ENCODE data around the gene IRX6. TPM values are rescaled to one million over a fixed set of nuclear protein-coding genes. Genes with fewer than 3 reads are reported as not detected.

IRX6 gene
- polyA plus RNA-seq, 1 experiment: not detected

DNA sequence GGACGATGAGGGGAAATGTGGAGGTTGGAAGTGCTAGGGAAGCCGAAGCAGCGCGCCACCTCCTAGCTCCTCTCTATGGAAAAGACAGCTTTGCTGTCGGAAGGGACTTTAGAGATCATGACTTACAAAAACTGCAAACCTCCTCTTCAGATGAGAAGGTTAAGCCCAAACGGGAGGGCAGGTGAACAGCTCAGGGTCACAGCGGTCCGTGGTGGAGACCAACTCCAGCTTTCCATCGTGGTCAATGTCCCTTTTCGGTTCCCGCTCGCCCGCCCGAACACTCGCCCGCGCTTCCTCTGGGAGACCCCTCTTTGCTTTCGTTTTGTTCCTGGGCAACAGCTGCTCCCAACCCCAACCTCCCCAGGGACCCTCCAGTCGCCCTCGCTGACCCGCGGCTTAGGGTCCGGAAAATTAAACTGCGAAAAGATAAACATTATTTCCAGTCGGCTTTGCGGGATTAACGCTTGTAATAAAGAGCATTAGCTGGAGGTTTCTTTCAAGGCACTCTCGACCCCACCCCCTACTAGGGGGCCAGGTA lies 7.7 kb downstream of the IRX6 start:
- CTCF ChIA-PET: interaction anchor here (1.6 kb wide), 1 partner anchor 15 kb away, joined by 3 read pairs; no protein-coding TSS in a partner anchor

GRCh38 chr16:55333684-55334083 lies 9.7 kb downstream of the IRX6 start:
- no peaks in the 10 kb centered on the region for H3K27me3 ChIP-seq (ENCODE audit: control insufficient read depth, insufficient read depth, low read length)
- POLR2A ChIA-PET: no interaction called here
- no peak for DNase-seq (ENCODE audit: low read depth)
- TF ChIP-seq CTCF (IDR thresholded peaks at IDR 0.05; ENCODE audit: insufficient read depth, low read depth, low read length): no peak
- H3K36me3 ChIP-seq (ENCODE audit: control insufficient read depth, insufficient read depth, low read length): no peaks in the 10 kb centered on the region
- no peak overlapping the region for H3K4me3 ChIP-seq (ENCODE audit: low read depth, low read length)
- CTCF ChIA-PET: no interaction called here

More for the DNA sequence above, 7.7 kb downstream of the IRX6 start:
- no peaks in the 10 kb centered on the region for H3K36me3 ChIP-seq (ENCODE audit: control insufficient read depth, insufficient read depth, low read length)
- DNase-seq (ENCODE audit: low read depth): no peak
- POLR2A ChIA-PET: no interaction called here
- no peaks in the 10 kb centered on the region for H3K27me3 ChIP-seq (ENCODE audit: control insufficient read depth, insufficient read depth, low read length)
- H3K4me3 ChIP-seq (ENCODE audit: low read depth, low read length): no peak overlapping the region
- no peak for TF ChIP-seq CTCF (IDR thresholded peaks at IDR 0.05; ENCODE audit: insufficient read depth, low read depth, low read length)

- ChIA-PET POLR2A (no interaction called here), CTCF (no interaction called here)
- no peak for DNase-seq (ENCODE audit: low read depth)
- Histone ChIP-seq H3K4me3 (ENCODE audit: low read depth, low read length) (no peak overlapping the region), H3K27me3 (ENCODE audit: control insufficient read depth, insufficient read depth, low read length) (no peaks in the 10 kb centered on the region), H3K36me3 (ENCODE audit: control insufficient read depth, insufficient read depth, low read length) (no peaks in the 10 kb centered on the region)
- no peak for TF ChIP-seq CTCF (IDR thresholded peaks at IDR 0.05; ENCODE audit: insufficient read depth, low read depth, low read length)
Measured at GRCh38 chr16:55338646-55339045, 14.6 kb downstream of the IRX6 start.

DNA sequence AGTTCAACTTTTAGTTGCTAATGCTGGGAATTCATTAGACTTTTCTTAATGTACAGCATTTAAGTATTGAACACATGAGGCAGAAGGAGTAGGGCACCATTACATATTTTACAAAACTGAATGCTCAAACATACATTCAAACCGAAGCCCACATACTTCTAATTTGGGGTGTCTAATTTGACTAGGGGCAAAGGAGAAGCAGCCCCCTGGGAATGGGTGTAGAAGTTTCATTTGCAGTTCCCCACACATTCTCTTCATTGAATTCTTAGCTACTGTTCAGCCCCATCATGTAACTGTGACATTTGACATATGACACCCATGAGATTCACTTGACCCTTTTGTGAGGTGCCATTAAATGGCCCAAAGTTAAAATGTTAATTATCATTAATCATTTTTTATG lies 16.4 kb downstream of the IRX6 start:
- ChIA-PET CTCF (no interaction called here), POLR2A (no interaction called here)
- no peak for TF ChIP-seq CTCF (IDR thresholded peaks at IDR 0.05; ENCODE audit: insufficient read depth, low read depth, low read length)
- Histone ChIP-seq H3K36me3 (ENCODE audit: control insufficient read depth, insufficient read depth, low read length) (no peaks in the 10 kb centered on the region), H3K27me3 (ENCODE audit: control insufficient read depth, insufficient read depth, low read length) (no peaks in the 10 kb centered on the region), H3K4me3 (ENCODE audit: low read depth, low read length) (no peak overlapping the region)
- DNase-seq (ENCODE audit: low read depth): no peak

DNA sequence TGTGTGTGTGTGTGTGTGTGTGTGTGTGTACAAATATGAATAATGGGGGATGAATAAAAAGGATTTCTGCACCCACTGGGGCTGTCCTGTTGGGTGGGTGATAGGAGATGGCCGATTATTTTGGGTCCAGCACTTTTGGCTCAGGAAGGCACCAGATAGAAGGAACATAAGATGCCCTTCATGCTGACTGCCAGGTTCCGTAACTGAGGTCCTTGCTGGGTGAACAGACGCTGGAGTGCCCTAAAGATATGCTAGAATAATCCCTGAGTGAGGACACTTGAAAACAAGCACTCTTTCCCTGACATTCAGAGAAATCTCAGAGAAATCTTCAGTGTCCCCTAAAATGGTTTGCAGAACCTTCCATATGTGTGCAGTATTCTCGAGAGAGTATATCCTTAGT lies 17.7 kb downstream of the IRX6 start:
- TF ChIP-seq CTCF (IDR thresholded peaks at IDR 0.05; ENCODE audit: insufficient read depth, low read depth, low read length): no peak
- POLR2A ChIA-PET: no interaction called here
- Histone ChIP-seq H3K4me3 (ENCODE audit: low read depth, low read length) (no peak overlapping the region), H3K27me3 (ENCODE audit: control insufficient read depth, insufficient read depth, low read length) (no peaks in the 10 kb centered on the region), H3K36me3 (ENCODE audit: control insufficient read depth, insufficient read depth, low read length) (no peaks in the 10 kb centered on the region)
- CTCF ChIA-PET: no interaction called here
- no peak for DNase-seq (ENCODE audit: low read depth)

Data from BJ (cell line).